HEK293 (cell line): ENCODE data around the gene SLC6A4.

Experiments used
- CTCF ChIA-PET: fragments of 350-600 bp; formaldehyde crosslinking; extraction: SDS; loops from one replicate; lab custom pipeline; 2021; ENCODE audit warnings: antibody characterized with exemption; lab: Yijun Ruan, JAX
- POLR2A ChIA-PET: fragments of 300-600 bp; formaldehyde crosslinking; extraction: SDS; loops from one replicate; lab custom pipeline; 2020; ENCODE audit warnings: antibody characterized with exemption, inconsistent platforms; lab: Yijun Ruan, JAX
- H3K27ac ChIP-seq: fragments of 200-500 bp; sonication (Bioruptor generic); 2 replicates; pipeline ENCODE4 v1.5.1; 2014; ENCODE audit warnings: low read depth, low read length, control low read depth, inconsistent platforms; ENCODE audit errors: extremely low read depth
- H3K36me3 ChIP-seq, 2 experiments: fragments of 200-500 bp in 1 of 2; sonication (Bioruptor generic) in 1 of 2; 1 replicate in 1 of 2; 2 replicates in 1 of 2; pipeline ENCODE4 v1.5.1; 2014 to 2017; ENCODE audit warnings: inconsistent platforms in 2 of 2, low read length in 2 of 2; ENCODE audit not compliant: control insufficient read depth in 2 of 2, insufficient read depth in 1 of 2
- H3K4me1 ChIP-seq: fragments of 200-500 bp; sonication (Bioruptor generic); 2 replicates; pipeline ENCODE4 v1.5.1; 2014; ENCODE audit warnings: mild to moderate bottlenecking, low read length, inconsistent platforms; ENCODE audit not compliant: control insufficient read depth, insufficient read depth
- H3K4me3 ChIP-seq: 2 replicates; pipeline ENCODE4 v1.5.1; 2011; ENCODE audit warnings: low read depth, mild to moderate bottlenecking, control low read depth, low read length, moderate library complexity
- H3K9me3 ChIP-seq: fragments of 200-500 bp; sonication (Bioruptor generic); 2 replicates; pipeline ENCODE4 v1.5.1; 2014; ENCODE audit warnings: low read depth, low read length, inconsistent platforms; ENCODE audit not compliant: control insufficient read depth, insufficient read depth
- FEZF1 ChIP-seq: fragments of 450-650 bp; formaldehyde crosslinking; IDR thresholded peaks from 2 replicates; pipeline ENCODE4 v1.5.1; 2016; ENCODE audit warnings: missing biosample characterization, missing genetic modification characterization
- OSR2 ChIP-seq: fragments of 450-650 bp; formaldehyde crosslinking; IDR thresholded peaks from 2 replicates; pipeline ENCODE4 v1.5.1; 2016; ENCODE audit warnings: missing biosample characterization, missing genetic modification characterization
- PRDM2 ChIP-seq: fragments of 450-650 bp; formaldehyde crosslinking; IDR thresholded peaks from 2 replicates; pipeline ENCODE4 v1.5.1; 2016; ENCODE audit warnings: missing biosample characterization, missing genetic modification characterization, borderline replicate concordance
- RBAK ChIP-seq: fragments of 450-650 bp; formaldehyde crosslinking; IDR thresholded peaks from 2 replicates; pipeline ENCODE4 v1.5.1; 2016; ENCODE audit warnings: missing biosample characterization, missing genetic modification characterization
- REST ChIP-seq: fragments of 450-650 bp; formaldehyde crosslinking; IDR thresholded peaks from 2 replicates; pipeline ENCODE4 v1.5.1; 2016; ENCODE audit warnings: missing biosample characterization, missing genetic modification characterization
- SP3 ChIP-seq: fragments of 450-650 bp; formaldehyde crosslinking; IDR thresholded peaks from 2 replicates; pipeline ENCODE4 v1.5.1; 2016; ENCODE audit warnings: missing biosample characterization, missing genetic modification characterization
- SP7 ChIP-seq: fragments of 450-650 bp; formaldehyde crosslinking; IDR thresholded peaks from 2 replicates; pipeline ENCODE4 v1.5.1; 2016; ENCODE audit warnings: missing biosample characterization, missing genetic modification characterization
- ZNF175 ChIP-seq: fragments of 450-650 bp; formaldehyde crosslinking; IDR thresholded peaks from 2 replicates; pipeline ENCODE4 v1.5.1; 2016; ENCODE audit warnings: missing biosample characterization, missing genetic modification characterization
- ZNF362 ChIP-seq: fragments of 450-650 bp; formaldehyde crosslinking; IDR thresholded peaks from 2 replicates; pipeline ENCODE4 v1.5.1; 2016; ENCODE audit warnings: missing biosample characterization, missing genetic modification characterization
- ZNF366 ChIP-seq: fragments of 450-650 bp; formaldehyde crosslinking; conservative IDR thresholded peaks from 2 replicates; pipeline ENCODE4 v1.5.1; 2016; ENCODE audit warnings: missing biosample characterization, missing genetic modification characterization
- ZNF629 ChIP-seq: fragments of 450-650 bp; formaldehyde crosslinking; IDR thresholded peaks from 2 replicates; pipeline ENCODE4 v1.5.1; 2017; ENCODE audit warnings: missing biosample characterization, missing genetic modification characterization
- ZNF660 ChIP-seq: fragments of 450-650 bp; IDR thresholded peaks from 2 replicates; pipeline ENCODE4 v1.5.1; 2018; ENCODE audit warnings: missing biosample characterization, mild to moderate bottlenecking, missing genetic modification characterization
- ZNF664 ChIP-seq: fragments of 450-650 bp; formaldehyde crosslinking; IDR thresholded peaks from 2 replicates; pipeline ENCODE4 v1.5.1; 2016; ENCODE audit warnings: missing biosample characterization, missing genetic modification characterization
- ZNF692 ChIP-seq: fragments of 450-650 bp; formaldehyde crosslinking; IDR thresholded peaks from 2 replicates; pipeline ENCODE4 v1.5.1; 2016; ENCODE audit warnings: missing biosample characterization, missing genetic modification characterization
- ZNF843 ChIP-seq: fragments of 450-650 bp; formaldehyde crosslinking; IDR thresholded peaks from 2 replicates; pipeline ENCODE4 v1.5.1; 2016; ENCODE audit warnings: missing biosample characterization, missing genetic modification characterization

Gene SLC6A4

GRCh38 chr17:30263552-30264333 is 28.2 kb upstream of the SLC6A4 start (continued):
- TF ChIP-seq PRDM2 (tag by site-specific recombination) (no peak), ZNF692 (no peak), SP3 (no peak), ZNF629 (peak; percentile 50; the same call in 1 of the 2 replicates), ZNF664 (tag by site-specific recombination) (peak; percentile 83), ZNF843 (tag by site-specific recombination) (peak; percentile 70), RBAK (tag by site-specific recombination) (no peak), FEZF1 (peak; percentile 51)

- POLR2A ChIA-PET, result no interaction called here
- Histone ChIP-seq H3K4me1 (peaks cover 3% of the 10 kb centered on the region; the same call in 1 of the 2 replicates), H3K27ac (no peak overlapping the region), H3K9me3 (no peaks in the 10 kb centered on the region), H3K4me3 (no peak overlapping the region), H3K36me3 (peaks cover 30 to 76% of the 10 kb centered on the region in 2 experiments)
- CTCF ChIA-PET, result interaction anchor here (0.5 to 0.9 kb wide), 3 partner anchors 14 to 162 kb away, joined by 3 read pairs; no protein-coding TSS in a partner anchor
- TF ChIP-seq REST (tag by site-specific recombination) (no peak), ZNF175 (tag by site-specific recombination) (no peak), ZNF660 (tag by site-specific recombination) (0 out of 2 replicates have a peak, but pooled peaks have one; percentile 33), OSR2 (tag by site-specific recombination) (peak; percentile 54), SP7 (tag by site-specific recombination) (peak; percentile 45; the same call in 1 of the 2 replicates), ZNF629 (peak; percentile 85), ZNF366 (tag by site-specific recombination) (peak; percentile 65), ZNF362 (tag by site-specific recombination) (0 out of 2 replicates have a peak, but pooled peaks have one; percentile 25)
Observed at GRCh38 chr17:30256756-30257506, 21.4 kb upstream of the SLC6A4 start.
